Thoracic aorta (tissue), 2 donors: ENCODE results near the gene BBS4. TPM values are rescaled to one million over a fixed set of nuclear protein-coding genes. Genes with fewer than 3 reads are reported as not detected.
A peak's percentile ranks its signal among the peaks of the same experiment; 100 is the strongest.

ENCODE experiments used
- ATAC-seq: fragments of 150-250 bp; one replicate; pipeline ENCODE4 v1.8.0; 2017; ENCODE audit warnings: low read depth; ENCODE audit not compliant: insufficient number of reproducible peaks, low FRiP score
- DNase-seq: peaks from one replicate; pipeline ENCODE4 v3.0.0-alpha.2; 2020; ENCODE audit warnings: low spot score
- H3K27ac ChIP-seq, 2 donors: fragments of 200-600 bp; sonication (generic); 1 replicate in 1 of 2; 2 replicates in 1 of 2; pipeline ENCODE4 v1.5.1; 2016; ENCODE audit warnings: mild to moderate bottlenecking in 2 of 2, moderate library complexity in 2 of 2
- H3K27me3 ChIP-seq: fragments of 200-600 bp; sonication (generic); replicated peaks from 2 replicates; pipeline ENCODE4 v1.6.0; 2016; ENCODE audit warnings: mild to moderate bottlenecking; ENCODE audit not compliant: insufficient read depth
- H3K36me3 ChIP-seq: fragments of 200-600 bp; sonication (generic); one replicate; pipeline ENCODE4 v1.5.1; 2016
- H3K4me1 ChIP-seq, 2 donors: fragments of 200-600 bp; sonication (generic); 1 replicate in 1 of 2; 2 replicates in 1 of 2; pipeline versions ENCODE4 v1.5.1 to v1.6.0; 2016; ENCODE audit warnings: low read depth in 2 of 2, mild to moderate bottlenecking in 1 of 2; ENCODE audit not compliant: control insufficient read depth in 1 of 2
- H3K4me3 ChIP-seq: fragments of 200-600 bp; sonication (generic); 2 replicates; pipeline ENCODE4 v1.5.1; 2016; ENCODE audit warnings: mild to moderate bottlenecking
- H3K9me3 ChIP-seq: fragments of 200-600 bp; sonication (generic); 2 replicates; pipeline ENCODE4 v1.5.1; 2016
- CTCF ChIP-seq: fragments of 200-600 bp; sonication (generic); IDR thresholded peaks from one replicate; pipeline ENCODE4 v1.5.1; 2019; ENCODE audit warnings: antibody characterized with exemption
- total RNA-seq, 2 donors: library from RNA; depleted of rRNA; stranded (reverse); fragments of >200 nt; gene quantifications; one replicate each; pipeline versions ENCODE4 v1.1.0 to v1.2.3, GENCODE V29; 2016

The BBS4 gene
- total RNA-seq, 2 donors from 2014 or later = 22.1 to 22.6 TPM

GRCh38 chr15:72685301-72685924 lies 594 bp upstream of the BBS4 start:
- no peak for TF ChIP-seq CTCF
- no peaks in the 10 kb centered on the region for H3K9me3 ChIP-seq
- peak overlapping the region; percentile 75 for H3K4me3 ChIP-seq
- peak overlapping the region; percentile 86 to 87 for H3K27ac ChIP-seq
- H3K27me3 ChIP-seq = no peaks in the 10 kb centered on the region
- peak; percentile 9 for ATAC-seq
- DNase-seq = no peak
- H3K4me1 ChIP-seq = peaks cover 0 to 17% of the 10 kb centered on the region in 2 donors
- no peaks in the 10 kb centered on the region for H3K36me3 ChIP-seq

DNA sequence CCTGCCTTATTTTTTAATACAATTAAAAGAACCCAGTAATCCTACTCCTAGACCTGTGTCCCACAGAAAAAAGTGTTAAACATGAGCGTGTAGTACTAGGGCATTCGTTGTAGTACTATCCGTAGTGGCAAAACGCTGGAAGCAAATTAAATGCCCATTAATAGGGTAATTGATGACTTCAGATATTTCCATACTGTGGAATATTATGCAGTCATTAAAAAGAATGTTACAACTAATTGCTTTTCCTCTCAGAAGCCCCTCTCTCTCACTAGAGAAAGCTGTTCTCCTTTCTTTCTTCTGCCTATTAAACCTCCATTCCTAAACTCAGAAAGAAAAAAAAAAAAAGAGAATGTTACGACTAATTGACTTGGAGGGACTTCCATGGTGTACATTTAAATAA lies 2.7 kb downstream of the BBS4 start:
- no peaks in the 10 kb centered on the region for H3K9me3 ChIP-seq
- no peak for ATAC-seq
- H3K4me3 ChIP-seq = no peak overlapping the region
- H3K4me1 ChIP-seq = peaks cover 0 to 17% of the 10 kb centered on the region in 2 donors
- no peak overlapping the region for H3K27ac ChIP-seq
- no peak for TF ChIP-seq CTCF
- no peak for DNase-seq
- H3K27me3 ChIP-seq = no peaks in the 10 kb centered on the region
- H3K36me3 ChIP-seq = no peaks in the 10 kb centered on the region

GRCh38 chr15:72690938-72691337 lies 4.9 kb downstream of the BBS4 start:
- peaks cover 0 to 10% of the 10 kb centered on the region in 2 donors for H3K4me1 ChIP-seq
- no peak overlapping the region for H3K4me3 ChIP-seq
- no peaks in the 10 kb centered on the region for H3K36me3 ChIP-seq
- DNase-seq = no peak
- H3K9me3 ChIP-seq = no peaks in the 10 kb centered on the region
- ATAC-seq = no peak
- H3K27me3 ChIP-seq = no peaks in the 10 kb centered on the region
- no peak for TF ChIP-seq CTCF
- H3K27ac ChIP-seq = no peak overlapping the region

GRCh38 chr15:72698938-72699337 lies 12.9 kb downstream of the BBS4 start:
- ATAC-seq = no peak
- Histone ChIP-seq H3K27me3 (no peaks in the 10 kb centered on the region), H3K4me1 (no peaks in the 10 kb centered on the region), H3K4me3 (no peak overlapping the region), H3K9me3 (no peaks in the 10 kb centered on the region), H3K36me3 (no peaks in the 10 kb centered on the region), H3K27ac (no peak overlapping the region)
- no peak for DNase-seq
- TF ChIP-seq CTCF = no peak

- no peak for TF ChIP-seq CTCF
- H3K9me3 ChIP-seq = no peaks in the 10 kb centered on the region
- DNase-seq (no peak), ATAC-seq (no peak)
- H3K27ac ChIP-seq = no peak overlapping the region
- no peak overlapping the region for H3K4me3 ChIP-seq
- no peaks in the 10 kb centered on the region for H3K36me3 ChIP-seq
- H3K4me1 ChIP-seq = no peaks in the 10 kb centered on the region
- no peaks in the 10 kb centered on the region for H3K27me3 ChIP-seq
Measured at GRCh38 chr15:72700076-72700475, 14.1 kb downstream of the BBS4 start.
